ENCODE data around the gene WIF1. TPM values are rescaled to one million over a fixed set of nuclear protein-coding genes. Genes with fewer than 3 reads are reported as not detected.

The WIF1 gene
- total RNA-seq, 3 donors from 2014 or later = 23.4 to 25.9 TPM; not detected in 1

- no peak for DNase-seq (ENCODE audit: low spot score in 2 of 2)
- intact Hi-C loops (cut with DNase I; ENCODE audit: low total_unique reads) = no loop called here
- H3K27me3 ChIP-seq = no peaks in the 10 kb centered on the region
- H3K27ac ChIP-seq = no peak overlapping the region
- no peaks in the 10 kb centered on the region for H3K36me3 ChIP-seq
- TF ChIP-seq CTCF (IDR thresholded peaks at IDR 0.05) = no peak
- no peak for TF ChIP-seq POLR2A (IDR thresholded peaks at IDR 0.05)
- TF ChIP-seq POLR2AphosphoS5 (IDR thresholded peaks at IDR 0.05) = no peak
- peaks cover 3 to 5% of the 10 kb centered on the region in 2 donors for H3K9me3 ChIP-seq
- no peak overlapping the region for H3K4me3 ChIP-seq
- no peaks in the 10 kb centered on the region for H3K4me1 ChIP-seq
Observed at GRCh38 chr12:65022421-65022820, 98.7 kb downstream of the WIF1 start.

GRCh38 chr12:65019696-65020234 lies 101.3 kb downstream of the WIF1 start:
- TF ChIP-seq POLR2AphosphoS5 (IDR thresholded peaks at IDR 0.05) = no peak
- TF ChIP-seq CTCF (IDR thresholded peaks at IDR 0.05) = no peak
- no peak for TF ChIP-seq POLR2A (IDR thresholded peaks at IDR 0.05)
- H3K27ac ChIP-seq = no peak overlapping the region
- no peaks in the 10 kb centered on the region for H3K4me1 ChIP-seq
- no peaks in the 10 kb centered on the region for H3K36me3 ChIP-seq
- no peaks in the 10 kb centered on the region for H3K27me3 ChIP-seq
- no peak for DNase-seq (ENCODE audit: low spot score in 2 of 2)
- no peaks in the 10 kb centered on the region for H3K9me3 ChIP-seq
- no peak overlapping the region for H3K4me3 ChIP-seq
- intact Hi-C loops (cut with DNase I; ENCODE audit: low total_unique reads) = no loop called here

GRCh38 chr12:65016881-65017650 lies 104.0 kb downstream of the WIF1 start:
- no peak for TF ChIP-seq POLR2AphosphoS5 (IDR thresholded peaks at IDR 0.05)
- TF ChIP-seq POLR2A (IDR thresholded peaks at IDR 0.05) = no peak
- TF ChIP-seq CTCF (IDR thresholded peaks at IDR 0.05) = no peak

GRCh38 chr12:65015850-65016249 lies 105.3 kb downstream of the WIF1 start:
- intact Hi-C loops (cut with DNase I; ENCODE audit: low total_unique reads) = no loop called here
- H3K4me1 ChIP-seq = no peaks in the 10 kb centered on the region
- no peak for TF ChIP-seq POLR2AphosphoS5 (IDR thresholded peaks at IDR 0.05)
- no peak for TF ChIP-seq POLR2A (IDR thresholded peaks at IDR 0.05)
- no peak for TF ChIP-seq CTCF (IDR thresholded peaks at IDR 0.05)
- no peak overlapping the region for H3K27ac ChIP-seq
- no peaks in the 10 kb centered on the region for H3K36me3 ChIP-seq
- H3K9me3 ChIP-seq = no peaks in the 10 kb centered on the region
- H3K4me3 ChIP-seq = no peak overlapping the region
- H3K27me3 ChIP-seq = no peaks in the 10 kb centered on the region
- no peak for DNase-seq (ENCODE audit: low spot score in 2 of 2)

More at GRCh38 chr12:65016881-65017650, 104.0 kb downstream of the WIF1 start:
- Histone ChIP-seq H3K27me3 (no peaks in the 10 kb centered on the region), H3K27ac (no peak overlapping the region), H3K9me3 (no peaks in the 10 kb centered on the region), H3K36me3 (no peaks in the 10 kb centered on the region), H3K4me1 (no peaks in the 10 kb centered on the region), H3K4me3 (no peak overlapping the region)
- intact Hi-C loops (cut with DNase I; ENCODE audit: low total_unique reads) = no loop called here
- DNase-seq (ENCODE audit: low spot score in 2 of 2) = no peak

- Histone ChIP-seq H3K4me1 (no peaks in the 10 kb centered on the region), H3K27me3 (no peaks in the 10 kb centered on the region), H3K27ac (no peak overlapping the region), H3K4me3 (no peak overlapping the region), H3K9me3 (no peaks in the 10 kb centered on the region), H3K36me3 (no peaks in the 10 kb centered on the region)
- TF ChIP-seq POLR2A (IDR thresholded peaks at IDR 0.05) (no peak), CTCF (IDR thresholded peaks at IDR 0.05) (no peak), POLR2AphosphoS5 (IDR thresholded peaks at IDR 0.05) (no peak)
- no peak for DNase-seq (ENCODE audit: low spot score in 2 of 2)
- intact Hi-C loops (cut with DNase I; ENCODE audit: low total_unique reads) = no loop called here
Observed at GRCh38 chr12:65014504-65015271, 106.4 kb downstream of the WIF1 start.
